Naive thymus-derived CD4-positive, alpha-beta T cell (primary cell): ENCODE data around the gene IL6ST. TPM values are rescaled to one million over a fixed set of nuclear protein-coding genes. Genes with fewer than 3 reads are reported as not detected.
A peak's percentile ranks its signal among the peaks of the same experiment; 100 is the strongest.
"Not testable (repeated sequence)": the region's sequence is repeated elsewhere in the genome, so short reads cannot be mapped to it uniquely, and the experiment has no call there.

Experiments
- ATAC-seq: fragments of 150-1000 bp; cut with Tn5 transposase; 2 replicates; pipeline ENCODE4 v1.10.0; 2021; ENCODE audit warnings: mild to moderate bottlenecking, moderate library complexity
- CTCF ChIA-PET: fragments of 350-600 bp; sonication (Branson Sonifier 250); formaldehyde crosslinking; loops from one replicate; lab custom pipeline; 2021; ENCODE audit warnings: antibody characterized with exemption; lab: Charles Lee
- POLR2A ChIA-PET: fragments of 350-600 bp; sonication (Branson Sonifier 250); formaldehyde crosslinking; loops from one replicate; lab custom pipeline; 2021; ENCODE audit warnings: antibody characterized with exemption, inconsistent platforms; lab: Charles Lee
- DNase-seq, 9 donors: peaks; one replicate each; pipeline versions ENCODE4 v3.0.0 to v3.0.0-alpha.2; 2020 to 2022; ENCODE audit warnings: mixed read lengths in 1 of 9
- H3K27ac ChIP-seq: one replicate; pipeline ENCODE4 v1.7.0; 2013; ENCODE audit warnings: mild to moderate bottlenecking, low read depth, low read length, moderate library complexity
- H3K27me3 ChIP-seq, 2 donors: one replicate each; pipeline ENCODE4 v1.7.0; 2013; ENCODE audit warnings: low read length in 2 of 2, mild to moderate bottlenecking in 2 of 2, moderate library complexity in 2 of 2; ENCODE audit not compliant: control insufficient read depth in 2 of 2, insufficient read depth in 2 of 2
- H3K36me3 ChIP-seq, 3 experiments: 1 replicate in 2 of 3; 2 replicates in 1 of 3; pipeline ENCODE4 v1.7.0; 2013; ENCODE audit warnings: low read length in 3 of 3, mild to moderate bottlenecking in 3 of 3, moderate library complexity in 1 of 3; ENCODE audit not compliant: insufficient read depth in 3 of 3, control insufficient read depth in 2 of 3
- H3K4me1 ChIP-seq, 2 donors: one replicate each; pipeline ENCODE4 v1.7.0; 2013; ENCODE audit warnings: low read length in 2 of 2, mild to moderate bottlenecking in 2 of 2, moderate library complexity in 1 of 2; ENCODE audit not compliant: control insufficient read depth in 2 of 2, insufficient read depth in 2 of 2
- H3K4me3 ChIP-seq: 2 replicates; pipeline ENCODE4 v1.7.0; 2013; ENCODE audit warnings: mild to moderate bottlenecking, low read length
- H3K9me3 ChIP-seq, 3 experiments: 1 replicate in 2 of 3; 2 replicates in 1 of 3; pipeline ENCODE4 v1.7.0; 2013; ENCODE audit warnings: low read length in 3 of 3; ENCODE audit not compliant: control insufficient read depth in 2 of 3
- H3K27ac Mint-ChIP-seq, 9 donors: one replicate each; pipeline ENCODE4 v1.8.0; 2020 to 2022; ENCODE audit warnings: mixed read lengths in 9 of 9, mild to moderate bottlenecking in 8 of 9, moderate library complexity in 5 of 9, inconsistent platforms in 2 of 9
- H3K27me3 Mint-ChIP-seq, 5 donors: one replicate each; pipeline ENCODE4 v1.8.0; 2021 to 2022; ENCODE audit warnings: mixed read lengths in 5 of 5, mild to moderate bottlenecking in 1 of 5
- H3K36me3 Mint-ChIP-seq, 5 donors: one replicate each; pipeline ENCODE4 v1.8.0; 2020 to 2022; ENCODE audit warnings: mixed read lengths in 5 of 5, mild to moderate bottlenecking in 3 of 5, inconsistent platforms in 1 of 5
- H3K4me1 Mint-ChIP-seq, 7 donors: one replicate each; pipeline ENCODE4 v1.8.0; 2020 to 2022; ENCODE audit warnings: mixed read lengths in 7 of 7, mild to moderate bottlenecking in 3 of 7, inconsistent platforms in 1 of 7
- H3K4me3 Mint-ChIP-seq, 10 donors: one replicate each; pipeline ENCODE4 v1.8.0; 2020 to 2022; ENCODE audit warnings: mild to moderate bottlenecking in 10 of 10, mixed read lengths in 10 of 10, moderate library complexity in 6 of 10, inconsistent platforms in 2 of 10
- H3K9me3 Mint-ChIP-seq, 11 donors: one replicate each; pipeline ENCODE4 v1.8.0; 2020 to 2022; ENCODE audit warnings: mixed read lengths in 11 of 11, mild to moderate bottlenecking in 4 of 11, inconsistent platforms in 1 of 11, moderate library complexity in 1 of 11
- intact Hi-C, 2 donors: fragments of 100-400 bp; cut with micrococcal nuclease; formaldehyde crosslinking; loops; one replicate each; pipeline ENCODE4 v1.15.1; 2023
- polyA plus RNA-seq, 2 donors: library from polyadenylated mRNA; unstranded; fragments of 300-500 nt; fragmentation: Illumina TruSeq; gene quantifications; one replicate each; pipeline ENCODE4 v1.2.3, GENCODE V29; 2021
- total RNA-seq, 6 experiments: library from RNA in 5 of 6; stranded (reverse) in 5 of 6; gene quantifications; 1 replicate in 5 of 6; 2 replicates in 1 of 6; pipeline ENCODE4 v1.2.3 and lab custom pipeline; 2021 to 2026

IL6ST gene
- total and polyA plus RNA-seq, 7 experiments from 2014 or later: 101 to 372 (median 225) TPM

- Mint-ChIP-seq H3K27me3 (no peaks in the 10 kb centered on the region), H3K36me3 (peaks cover 15 to 40% (median 38%) of the 10 kb centered on the region in 5 donors), H3K4me3 (peak overlapping the region; percentile 67 to 99 (median 96)), H3K27ac (peak overlapping the region in 8 of 9 donors; percentile 48 to 100 (median 96)), H3K4me1 (peaks cover 42 to 78% (median 69%) of the 10 kb centered on the region in 7 donors), H3K9me3 (peaks cover 0 to 5% (median 0%) of the 10 kb centered on the region in 11 donors)
- peak overlapping the region; percentile 10 for H3K4me3 ChIP-seq
- peaks cover 12 to 25% of the 10 kb centered on the region in 2 donors for H3K4me1 ChIP-seq
- intact Hi-C loops: loop anchor here in 1 of 2 donors (5.0 kb wide), 1 partner anchor 827 kb away; the partner anchor contains the start of gene MAP3K1
- ChIA-PET POLR2A (interaction anchor here (0.6 to 9.0 kb wide), 21 partner anchors 10 to 186 kb away, joined by 3 to 97 read pairs (median 4); no protein-coding TSS in a partner anchor), CTCF (interaction anchor here (0.6 to 2.4 kb wide), 8 partner anchors 12 to 210 kb away, joined by 3 to 9 read pairs (median 4); no protein-coding TSS in a partner anchor)
- no peaks in the 10 kb centered on the region for H3K9me3 ChIP-seq
- ATAC-seq (no peak), DNase-seq (peak in 1 of 9 donors; percentile 30)
- peak overlapping the region; percentile 64 for H3K27ac ChIP-seq
- no peaks in the 10 kb centered on the region for H3K27me3 ChIP-seq
- peaks cover 0 to 5% (median 0%) of the 10 kb centered on the region in 3 experiments for H3K36me3 ChIP-seq
Measured at GRCh38 chr5:55989860-55990259, 4.9 kb downstream of the IL6ST start.

- Mint-ChIP-seq H3K36me3 (peaks cover 12 to 40% (median 36%) of the 10 kb centered on the region in 5 donors), H3K4me1 (peaks cover 47 to 86% (median 75%) of the 10 kb centered on the region in 7 donors), H3K4me3 (peak overlapping the region; percentile 67 to 99 (median 96)), H3K27me3 (no peaks in the 10 kb centered on the region), H3K9me3 (peaks cover 0 to 5% (median 0%) of the 10 kb centered on the region in 11 donors), H3K27ac (peak overlapping the region in 8 of 9 donors; percentile 48 to 100 (median 96))
- peak overlapping the region; percentile 10 for H3K4me3 ChIP-seq
- H3K36me3 ChIP-seq: no peaks in the 10 kb centered on the region
- intact Hi-C loops: no loop called here
- no peaks in the 10 kb centered on the region for H3K27me3 ChIP-seq
- H3K9me3 ChIP-seq: no peaks in the 10 kb centered on the region
- H3K27ac ChIP-seq: peak overlapping the region; percentile 64
- H3K4me1 ChIP-seq: peaks cover 12 to 32% of the 10 kb centered on the region in 2 donors
- ChIA-PET POLR2A (interaction anchor here (0.6 to 9.0 kb wide), 23 partner anchors 9 to 179 kb away, joined by 3 to 97 read pairs (median 4); no protein-coding TSS in a partner anchor), CTCF (interaction anchor here (0.6 to 2.4 kb wide), 8 partner anchors 10 to 211 kb away, joined by 3 to 9 read pairs (median 3); no protein-coding TSS in a partner anchor)
- ATAC-seq (peak; percentile 24), DNase-seq (peak in 2 of 9 donors; percentile 29 to 41)
Measured at GRCh38 chr5:55988979-55989638, 5.7 kb downstream of the IL6ST start.

- H3K4me3 ChIP-seq, DNase-seq, intact Hi-C loops, H3K27me3 ChIP-seq, H3K9me3 ChIP-seq, H3K9me3 Mint-ChIP-seq, ATAC-seq, H3K36me3 ChIP-seq, H3K27me3 Mint-ChIP-seq: not testable (repeated sequence)
- ChIA-PET POLR2A (interaction anchor here (0.7 to 9.0 kb wide), 16 partner anchors 8 to 180 kb away, joined by 3 to 97 read pairs (median 4); no protein-coding TSS in a partner anchor), CTCF (interaction anchor here (0.5 to 2.4 kb wide), 5 partner anchors 9 to 528 kb away, joined by 3 to 9 read pairs (median 4); no protein-coding TSS in a partner anchor)
- peak overlapping the region in 8 of 9 donors; percentile 48 to 98 (median 90) for H3K27ac Mint-ChIP-seq
- peaks cover 10 to 36% of the 10 kb centered on the region in 2 donors for H3K4me1 ChIP-seq
- H3K4me1 Mint-ChIP-seq: peaks cover 49 to 90% (median 78%) of the 10 kb centered on the region in 7 donors
- peaks cover 9 to 40% (median 31%) of the 10 kb centered on the region in 5 donors for H3K36me3 Mint-ChIP-seq
- peak overlapping the region; percentile 64 for H3K27ac ChIP-seq
- peak overlapping the region; percentile 26 to 99 (median 92) for H3K4me3 Mint-ChIP-seq
Measured at GRCh38 chr5:55988428-55988827, 6.3 kb downstream of the IL6ST start.

GRCh38 chr5:55986931-55987330, 7.8 kb downstream of the IL6ST start:
- peak overlapping the region in 8 of 9 donors; percentile 25 to 98 (median 88) for H3K27ac Mint-ChIP-seq
- no peaks in the 10 kb centered on the region for H3K27me3 ChIP-seq
- H3K4me3 ChIP-seq: no peak overlapping the region
- no peaks in the 10 kb centered on the region for H3K27me3 Mint-ChIP-seq
- peaks cover 9 to 39% (median 34%) of the 10 kb centered on the region in 5 donors for H3K36me3 Mint-ChIP-seq
- H3K4me3 Mint-ChIP-seq: peak overlapping the region; percentile 19 to 99 (median 92)
- peaks cover 49 to 99% (median 87%) of the 10 kb centered on the region in 7 donors for H3K4me1 Mint-ChIP-seq
- peaks cover 0 to 7% (median 0%) of the 10 kb centered on the region in 3 experiments for H3K36me3 ChIP-seq
- ChIA-PET CTCF (interaction anchor here (0.6 to 2.1 kb wide), 5 partner anchors 64 to 241 kb away, joined by 3 to 11 read pairs (median 4); no protein-coding TSS in a partner anchor), POLR2A (interaction anchor here (0.6 to 3.8 kb wide), 9 partner anchors 8 to 115 kb away, joined by 3 to 18 read pairs (median 3); partner anchors contain the start of gene IL6ST)
- H3K9me3 Mint-ChIP-seq: peaks cover 0 to 5% (median 0%) of the 10 kb centered on the region in 11 donors
- intact Hi-C loops: no loop called here
- ATAC-seq: no peak
- H3K27ac ChIP-seq: peak overlapping the region; percentile 64
- peaks cover 0 to 44% of the 10 kb centered on the region in 2 donors for H3K4me1 ChIP-seq
- no peaks in the 10 kb centered on the region for H3K9me3 ChIP-seq
- DNase-seq: no peak

GRCh38 chr5:55985181-55985580, 9.6 kb downstream of the IL6ST start:
- H3K4me3 Mint-ChIP-seq: peak overlapping the region; percentile 48 to 99 (median 84)
- H3K27me3 Mint-ChIP-seq: no peaks in the 10 kb centered on the region
- H3K4me1 Mint-ChIP-seq: peaks cover 40 to 95% (median 83%) of the 10 kb centered on the region in 7 donors
- H3K4me3 ChIP-seq: no peak overlapping the region
- peaks cover 0 to 26% (median 20%) of the 10 kb centered on the region in 5 donors for H3K36me3 Mint-ChIP-seq
- H3K27ac ChIP-seq: peak overlapping the region; percentile 64
- ChIA-PET CTCF (interaction anchor here (0.7 to 1.7 kb wide), 5 partner anchors 13 to 216 kb away, joined by 3 to 11 read pairs (median 4); no protein-coding TSS in a partner anchor), POLR2A (interaction anchor here (0.6 to 4.4 kb wide), 10 partner anchors 10 to 216 kb away, joined by 3 to 21 read pairs (median 4); partner anchors contain the start of gene IL6ST)
- DNase-seq (no peak), ATAC-seq (no peak)
- peak overlapping the region; percentile 34 to 98 (median 88) for H3K27ac Mint-ChIP-seq
- peaks cover 0 to 49% of the 10 kb centered on the region in 2 donors for H3K4me1 ChIP-seq
- peaks cover 0 to 13% (median 3%) of the 10 kb centered on the region in 3 experiments for H3K36me3 ChIP-seq
- no peaks in the 10 kb centered on the region for H3K9me3 Mint-ChIP-seq
- intact Hi-C loops: no loop called here
- H3K27me3 ChIP-seq: no peaks in the 10 kb centered on the region
- no peaks in the 10 kb centered on the region for H3K9me3 ChIP-seq

GRCh38 chr5:55983986-55984385, 10.8 kb downstream of the IL6ST start:
- Mint-ChIP-seq H3K27me3 (no peaks in the 10 kb centered on the region), H3K36me3 (peaks cover 4 to 28% (median 26%) of the 10 kb centered on the region in 5 donors), H3K4me1 (peaks cover 36 to 94% (median 81%) of the 10 kb centered on the region in 7 donors), H3K27ac (peak overlapping the region in 8 of 9 donors; percentile 33 to 98 (median 89)), H3K4me3 (peak overlapping the region; percentile 39 to 99 (median 84)), H3K9me3 (no peaks in the 10 kb centered on the region)
- Histone ChIP-seq H3K36me3 (peaks cover 0 to 16% (median 3%) of the 10 kb centered on the region in 3 experiments), H3K4me3 (no peak overlapping the region), H3K27me3 (no peaks in the 10 kb centered on the region), H3K9me3 (no peaks in the 10 kb centered on the region), H3K4me1 (peaks cover 0 to 60% of the 10 kb centered on the region in 2 donors), H3K27ac (peak overlapping the region; percentile 64)
- ATAC-seq: no peak
- CTCF ChIA-PET: interaction anchor here (0.9 to 6.8 kb wide), 10 partner anchors 10 to 217 kb away, joined by 3 to 120 read pairs (median 6); no protein-coding TSS in a partner anchor
- no peak for DNase-seq
- intact Hi-C loops: loop anchor here (1.0 to 2.0 kb wide), 7 partner anchors 8 to 217 kb away; no protein-coding TSS in a partner anchor
- POLR2A ChIA-PET: interaction anchor here (0.7 to 4.4 kb wide), 12 partner anchors 10 to 268 kb away, joined by 3 to 21 read pairs (median 5); partner anchors contain the start of gene IL6ST
